Large intestine (tissue), 3 donors: ENCODE results near the gene RPL41. TPM values are rescaled to one million over a fixed set of nuclear protein-coding genes. Genes with fewer than 3 reads are reported as not detected.
A peak's percentile ranks its signal among the peaks of the same experiment; 100 is the strongest.

Experiments used
- DNase-seq, 2 donors: peaks; one replicate each; pipeline versions ENCODE4 v3.0.0 to v3.0.0-alpha.2; 2013
- H3K27ac ChIP-seq: one replicate; pipeline ENCODE4 v1.5.1; 2013; ENCODE audit warnings: low read length
- H3K27me3 ChIP-seq: 2 replicates; pipeline ENCODE4 v1.6.1; 2013; ENCODE audit warnings: low read length; ENCODE audit not compliant: control insufficient read depth, insufficient read depth
- H3K36me3 ChIP-seq: 2 replicates; pipeline ENCODE4 v1.6.1; 2013; ENCODE audit warnings: low read length; ENCODE audit not compliant: control insufficient read depth, insufficient read depth
- H3K4me1 ChIP-seq: one replicate; pipeline ENCODE4 v1.6.1; 2013; ENCODE audit warnings: low read length; ENCODE audit not compliant: control insufficient read depth, insufficient read depth
- H3K4me3 ChIP-seq: one replicate; pipeline ENCODE4 v1.5.1; 2013; ENCODE audit warnings: low read length
- H3K9me3 ChIP-seq: one replicate; pipeline ENCODE4 v1.6.1; 2013; ENCODE audit warnings: mild to moderate bottlenecking, low read depth, low read length, moderate library complexity; ENCODE audit not compliant: control insufficient read depth
- WGBS: methylation state at CpG from one replicate; pipeline ENCODE4 v1.1.5; 2013; ENCODE audit warnings: low lambda C conversion rate; ENCODE audit not compliant: insufficient coverage; 5-methylcytosine and 5-hydroxymethylcytosine counted together
- polyA plus RNA-seq: library from polyadenylated mRNA; unstranded; fragments of 120-200 nt; gene quantifications from one replicate; pipeline ENCODE4 v1.2.1, GENCODE V29; 2013

The RPL41 gene
- polyA plus RNA-seq, 1 donor = 5,871 TPM

DNA sequence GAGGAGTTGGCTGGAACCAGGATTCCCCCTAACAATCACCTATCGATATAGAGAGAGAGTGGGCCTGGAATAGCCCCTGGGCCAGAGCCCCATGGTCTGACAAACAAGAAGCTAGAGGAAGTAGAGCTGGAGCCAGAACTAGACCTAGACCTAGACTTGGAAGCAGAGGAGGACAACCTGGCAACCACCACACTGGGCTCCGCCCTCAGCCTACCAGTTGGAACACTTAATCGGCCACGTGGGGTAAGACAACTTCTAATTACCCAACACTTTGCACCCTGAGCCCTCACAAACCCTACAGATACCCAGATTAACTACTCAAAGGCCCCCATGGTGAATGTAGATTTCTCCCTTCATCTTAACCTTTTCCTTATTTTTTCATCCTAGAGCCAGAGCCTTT lies 16.6 kb upstream of the RPL41 start:
- peaks cover 69% of the 10 kb centered on the region for H3K36me3 ChIP-seq
- peaks cover 6% of the 10 kb centered on the region for H3K4me1 ChIP-seq
- H3K4me3 ChIP-seq = no peak overlapping the region
- DNase-seq = no peak
- no peak overlapping the region for H3K27ac ChIP-seq
- H3K9me3 ChIP-seq = no peaks in the 10 kb centered on the region
- H3K27me3 ChIP-seq = no peaks in the 10 kb centered on the region
- WGBS = no CpG with 5 or more reads among the region's 4 CpGs

DNA sequence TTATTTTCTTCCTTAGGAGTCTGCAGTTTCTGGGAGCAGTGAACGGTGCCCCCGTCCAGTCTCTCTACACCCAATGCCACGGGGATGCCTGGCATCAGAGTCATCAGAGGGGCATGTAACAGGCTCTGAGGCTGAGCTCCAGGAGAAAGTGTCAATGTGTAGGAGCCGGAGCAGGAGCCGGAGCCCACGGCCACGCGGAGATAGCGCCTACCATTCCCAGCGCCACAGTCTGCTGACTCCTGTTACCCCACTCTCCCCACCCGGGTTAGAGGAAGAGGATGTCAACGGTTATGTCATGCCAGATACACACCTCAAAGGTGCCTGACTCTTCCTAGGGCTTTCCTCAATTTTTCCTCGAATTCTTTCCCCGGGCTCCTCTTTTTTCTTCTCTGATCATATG lies 15.4 kb upstream of the RPL41 start:
- H3K4me3 ChIP-seq = no peak overlapping the region
- 85% methylated on average over 4 of the region's 14 CpGs for WGBS
- no peaks in the 10 kb centered on the region for H3K27me3 ChIP-seq
- H3K4me1 ChIP-seq = peaks cover 10% of the 10 kb centered on the region
- no peak overlapping the region for H3K27ac ChIP-seq
- DNase-seq = no peak
- H3K9me3 ChIP-seq = no peaks in the 10 kb centered on the region
- H3K36me3 ChIP-seq = peaks cover 56% of the 10 kb centered on the region

DNA sequence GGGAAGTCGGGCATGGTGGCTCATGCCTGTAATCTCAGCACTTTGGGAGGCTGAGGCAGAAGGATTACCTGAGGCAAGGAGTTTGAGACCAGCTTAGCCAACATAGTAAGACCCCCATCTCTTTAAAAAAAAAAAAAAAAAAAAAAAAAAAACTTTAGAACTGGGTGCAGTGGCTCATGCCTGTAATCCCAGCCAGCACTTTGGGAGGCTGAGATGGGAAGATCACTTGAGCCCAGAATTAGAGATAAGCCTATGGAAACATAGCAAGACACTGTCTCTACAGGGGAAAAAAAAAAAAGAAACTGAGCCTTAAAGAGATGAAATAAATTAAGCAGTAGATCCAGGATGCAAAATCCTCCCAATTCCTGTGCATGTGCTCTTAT lies 13.8 kb upstream of the RPL41 start:
- Histone ChIP-seq H3K27me3 (no peaks in the 10 kb centered on the region), H3K4me1 (peaks cover 17% of the 10 kb centered on the region), H3K4me3 (no peak overlapping the region), H3K36me3 (peaks cover 51% of the 10 kb centered on the region), H3K9me3 (no peaks in the 10 kb centered on the region), H3K27ac (no peak overlapping the region)
- DNase-seq = no peak
- no CpG with 5 or more reads among the region's 1 CpG for WGBS

DNA sequence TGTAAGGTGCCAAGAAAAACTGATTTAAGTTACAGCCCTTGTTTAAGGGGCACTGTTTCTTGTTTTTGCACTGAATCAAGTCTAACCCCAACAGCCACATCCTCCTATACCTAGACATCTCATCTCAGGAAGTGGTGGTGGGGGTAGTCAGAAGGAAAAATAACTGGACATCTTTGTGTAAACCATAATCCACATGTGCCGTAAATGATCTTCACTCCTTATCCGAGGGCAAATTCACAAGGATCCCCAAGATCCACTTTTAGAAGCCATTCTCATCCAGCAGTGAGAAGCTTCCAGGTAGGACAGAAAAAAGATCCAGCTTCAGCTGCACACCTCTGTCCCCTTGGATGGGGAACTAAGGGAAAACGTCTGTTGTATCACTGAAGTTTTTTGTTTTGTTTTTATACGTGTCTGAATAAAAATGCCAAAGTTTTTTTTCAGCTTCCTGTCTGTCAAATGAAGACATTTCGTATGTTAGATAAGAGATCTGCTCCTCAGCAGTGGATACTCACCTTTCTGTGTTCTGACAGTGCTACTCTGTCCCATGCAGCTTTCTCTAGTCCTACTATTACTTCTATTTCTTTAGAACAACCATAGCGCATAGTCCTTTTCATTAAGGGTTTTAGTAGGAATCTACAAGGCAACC lies 13.2 kb upstream of the RPL41 start:
- peaks cover 54% of the 10 kb centered on the region for H3K36me3 ChIP-seq
- H3K4me3 ChIP-seq = peak overlapping the region; percentile 89
- peak overlapping the region; percentile 79 for H3K27ac ChIP-seq
- no peak for DNase-seq
- peaks cover 22% of the 10 kb centered on the region for H3K4me1 ChIP-seq
- WGBS = 72% methylated on average over 3 of the region's 6 CpGs
- H3K27me3 ChIP-seq = no peaks in the 10 kb centered on the region
- H3K9me3 ChIP-seq = no peaks in the 10 kb centered on the region

DNA sequence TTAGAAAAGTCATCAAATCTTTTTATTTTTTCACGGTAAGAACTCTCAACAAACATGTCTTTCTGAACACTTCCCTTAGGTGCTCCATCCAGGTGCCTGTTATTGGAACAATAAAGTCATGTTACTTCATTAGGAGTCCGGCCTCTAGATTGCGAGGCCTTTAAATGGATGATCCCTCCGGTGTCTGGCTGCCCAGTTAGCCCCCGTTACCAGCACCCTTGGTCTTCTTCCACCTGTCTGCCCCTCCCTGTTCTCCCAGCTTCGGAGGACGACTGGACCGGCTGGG lies 12.7 kb upstream of the RPL41 start:
- peaks cover 54% of the 10 kb centered on the region for H3K36me3 ChIP-seq
- peak overlapping the region; percentile 89 for H3K4me3 ChIP-seq
- H3K27me3 ChIP-seq = no peaks in the 10 kb centered on the region
- no peak for DNase-seq
- H3K4me1 ChIP-seq = peaks cover 22% of the 10 kb centered on the region
- no peaks in the 10 kb centered on the region for H3K9me3 ChIP-seq
- 13% methylated on average over 3 of the region's 8 CpGs for WGBS
- H3K27ac ChIP-seq = peak overlapping the region; percentile 79

DNA sequence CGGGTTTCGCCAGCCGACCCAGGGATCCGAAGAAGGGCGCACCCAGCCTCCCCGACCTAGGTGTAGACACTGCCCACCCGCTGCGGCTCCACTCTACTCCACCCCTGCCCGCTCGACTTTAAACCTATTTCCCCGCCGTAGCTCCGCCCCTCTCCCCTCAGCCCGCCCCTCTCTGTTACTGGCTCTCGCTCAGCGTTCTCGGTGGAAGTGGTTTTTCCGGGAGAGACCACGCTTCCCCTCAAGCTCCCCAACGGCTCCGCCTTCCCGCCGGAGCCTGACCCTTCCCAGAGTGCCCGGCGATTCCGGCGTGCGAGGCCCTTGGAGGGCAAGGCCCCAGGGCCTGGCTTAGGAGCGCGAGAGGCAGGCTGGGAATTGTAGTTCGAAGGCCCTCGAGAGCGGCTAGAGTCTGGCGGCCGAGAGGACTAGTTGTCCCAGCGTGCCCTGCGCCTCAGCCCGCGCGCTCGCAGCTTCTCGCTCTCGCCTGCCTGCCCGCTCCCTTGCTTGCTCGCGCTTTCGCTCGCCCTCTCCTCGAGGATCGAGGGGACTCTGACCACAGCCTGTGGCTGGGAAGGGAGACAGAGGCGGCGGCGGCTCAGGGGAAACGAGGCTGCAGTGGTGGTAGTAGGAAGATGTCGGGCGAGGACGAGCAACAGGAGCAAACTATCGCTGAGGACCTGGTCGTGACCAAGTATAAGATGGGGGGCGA lies 12.2 kb upstream of the RPL41 start, which contains the start of gene PA2G4:
TSS of gene PA2G4 (plus strand) at position 451 of the 706 bp plus-strand sequence. CDS start at position 630, 179 bp downstream.
- Histone ChIP-seq H3K27me3 (no peaks in the 10 kb centered on the region), H3K9me3 (no peaks in the 10 kb centered on the region), H3K36me3 (peaks cover 53% of the 10 kb centered on the region), H3K4me1 (peaks cover 22% of the 10 kb centered on the region), H3K27ac (peak within 1 kb of the TSS; percentile 79), H3K4me3 (peak within 1 kb of the TSS; percentile 89)
- WGBS = no CpG with 5 or more reads among the region's 60 CpGs
- DNase-seq = peak; percentile 99 to 100

DNA sequence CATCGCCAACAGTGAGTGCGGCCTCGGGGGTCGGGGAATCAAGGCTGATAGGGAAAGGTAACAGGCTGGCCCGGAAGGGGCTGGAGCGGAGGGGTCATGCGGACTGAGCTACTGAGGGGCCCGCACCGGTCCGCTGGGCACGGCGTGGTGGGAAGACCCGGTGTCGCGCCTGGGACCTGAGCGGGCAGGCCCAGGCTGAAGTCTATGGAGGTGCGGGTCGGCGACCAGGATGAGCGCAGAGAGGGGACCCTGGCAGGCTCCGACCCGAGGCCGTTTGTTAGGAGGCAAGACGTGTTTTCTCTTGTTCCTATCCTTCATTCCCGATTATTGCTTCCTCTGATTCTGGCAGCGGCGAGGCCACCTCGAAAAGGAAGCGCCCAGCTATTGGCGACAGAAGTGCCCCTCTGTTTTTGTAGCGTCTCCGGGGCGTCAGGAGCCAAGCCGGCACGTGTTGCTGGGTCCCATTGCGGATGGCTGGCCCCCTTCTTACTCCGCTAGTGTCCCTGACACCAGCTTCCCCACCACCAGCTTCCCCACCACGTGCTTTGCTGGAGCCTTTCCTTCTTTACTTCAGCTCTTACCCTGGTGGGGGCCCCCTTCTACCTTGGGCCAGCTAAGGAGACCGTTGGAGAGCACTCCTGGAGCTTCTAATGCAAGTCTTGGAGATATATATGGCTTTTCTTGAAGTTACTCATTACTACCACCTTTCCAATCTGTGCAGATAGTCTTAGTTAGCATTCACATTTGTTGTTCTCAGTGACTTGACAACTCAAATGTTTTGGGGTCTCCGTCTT lies 11.4 kb upstream of the RPL41 start:
- Histone ChIP-seq H3K9me3 (no peaks in the 10 kb centered on the region), H3K4me3 (peak overlapping the region; percentile 89), H3K4me1 (peaks cover 22% of the 10 kb centered on the region), H3K27ac (peak overlapping the region; percentile 79), H3K27me3 (no peaks in the 10 kb centered on the region), H3K36me3 (peaks cover 53% of the 10 kb centered on the region)
- no CpG with 5 or more reads among the region's 40 CpGs for WGBS
- peak in 1 of 2 donors; percentile 50 for DNase-seq

DNA sequence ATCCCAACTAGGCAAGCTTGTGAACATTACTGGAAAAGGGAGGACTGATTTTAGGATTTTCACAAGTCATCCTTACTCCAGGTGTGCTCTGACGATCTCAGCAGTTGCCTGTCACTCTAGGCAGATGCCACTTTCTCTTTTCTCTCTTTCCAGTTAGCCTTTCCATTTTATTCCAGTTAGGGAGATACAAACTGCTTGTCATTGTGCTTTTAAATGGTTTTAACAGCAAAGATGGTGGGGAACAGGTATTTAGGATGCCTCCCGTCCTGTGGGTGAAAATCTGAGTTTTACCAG lies 10.9 kb upstream of the RPL41 start:
- no peaks in the 10 kb centered on the region for H3K9me3 ChIP-seq
- WGBS = no CpG with 5 or more reads among the region's 2 CpGs
- DNase-seq = no peak
- H3K36me3 ChIP-seq = peaks cover 56% of the 10 kb centered on the region
- peak overlapping the region; percentile 89 for H3K4me3 ChIP-seq
- H3K4me1 ChIP-seq = peaks cover 22% of the 10 kb centered on the region
- no peaks in the 10 kb centered on the region for H3K27me3 ChIP-seq
- H3K27ac ChIP-seq = peak overlapping the region; percentile 79

DNA sequence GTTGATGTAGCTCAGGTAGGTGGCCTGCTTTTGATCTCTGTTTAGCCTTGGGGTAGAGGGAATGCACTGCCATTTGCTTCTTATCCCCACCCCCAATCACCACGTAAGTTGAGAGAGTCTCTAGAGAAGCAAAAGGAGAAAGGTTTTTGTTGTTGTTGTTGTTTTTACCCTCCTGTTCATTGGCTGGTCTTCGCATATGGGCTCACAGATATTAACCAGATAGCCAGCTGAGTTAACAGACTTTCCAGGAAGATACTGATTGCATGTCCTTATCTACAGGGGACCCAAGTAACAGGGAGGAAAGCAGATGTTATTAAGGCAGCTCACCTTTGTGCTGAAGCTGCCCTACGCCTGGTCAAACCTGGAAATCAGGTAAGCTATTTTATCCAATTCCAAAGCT lies 9.2 kb upstream of the RPL41 start:
- Histone ChIP-seq H3K9me3 (no peaks in the 10 kb centered on the region), H3K36me3 (peaks cover 58% of the 10 kb centered on the region), H3K27me3 (no peaks in the 10 kb centered on the region), H3K4me1 (peaks cover 22% of the 10 kb centered on the region), H3K27ac (peak overlapping the region; percentile 7), H3K4me3 (no peak overlapping the region)
- no CpG with 5 or more reads among the region's 3 CpGs for WGBS
- no peak for DNase-seq

DNA sequence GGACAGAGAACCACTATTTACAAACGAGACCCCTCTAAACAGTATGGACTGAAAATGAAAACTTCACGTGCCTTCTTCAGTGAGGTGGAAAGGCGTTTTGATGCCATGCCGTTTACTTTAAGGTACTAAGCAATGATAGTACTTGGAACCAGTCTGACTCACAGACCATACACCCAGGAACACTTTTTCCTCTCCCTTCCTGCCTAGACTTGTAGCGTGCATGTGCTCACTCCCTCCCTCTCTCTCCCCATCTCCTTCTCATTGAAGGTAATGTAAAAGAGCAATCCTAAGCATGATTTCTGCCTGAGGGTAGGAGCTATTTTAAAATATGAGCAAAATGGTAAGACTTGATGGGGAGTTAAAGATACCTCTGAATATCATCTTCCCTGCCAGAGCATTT lies 5.9 kb upstream of the RPL41 start:
- 90% methylated on average over 2 of the region's 5 CpGs for WGBS
- H3K36me3 ChIP-seq = peaks cover 70% of the 10 kb centered on the region
- H3K4me3 ChIP-seq = no peak overlapping the region
- no peaks in the 10 kb centered on the region for H3K27me3 ChIP-seq
- H3K9me3 ChIP-seq = no peaks in the 10 kb centered on the region
- DNase-seq = no peak
- H3K27ac ChIP-seq = no peak overlapping the region
- peaks cover 17% of the 10 kb centered on the region for H3K4me1 ChIP-seq
